MCF 10A (cell line): ENCODE results near the gene KRT86. TPM values are rescaled to one million over a fixed set of nuclear protein-coding genes. Genes with fewer than 3 reads are reported as not detected.

ENCODE experiments used
- BruUV-seq: library from RNA; stranded (reverse); fragments of 400-500 nt; replicated peaks from 2 replicates; lab custom pipeline; 2021; lab: Mats Ljungman, UMichigan
- CTCF ChIA-PET: fragments of 300-600 bp; sonication (Branson Sonifier 250); formaldehyde crosslinking; extraction: SDS; loops from one replicate; lab custom pipeline; 2021; ENCODE audit warnings: antibody characterized with exemption, inconsistent platforms; lab: Yijun Ruan, JAX
- POLR2A ChIA-PET: fragments of 300-600, 350-650 bp; sonication (Branson Sonifier 250); formaldehyde crosslinking; extraction: SDS; loops from one replicate; lab custom pipeline; 2020; ENCODE audit warnings: antibody characterized with exemption, inconsistent platforms; lab: Yijun Ruan, JAX
- DNase-seq: peaks from one replicate; pipeline ENCODE4 v3.0.0-alpha.2; 2018; ENCODE audit not compliant: unreplicated experiment
- H3K27ac Mint-ChIP-seq: one replicate; pipeline ENCODE4 v1.8.0; 2022; ENCODE audit warnings: mild to moderate bottlenecking, low read depth, mixed read lengths; ENCODE audit not compliant: unreplicated experiment
- H3K27me3 Mint-ChIP-seq: one replicate; pipeline ENCODE4 v1.8.0; 2022; ENCODE audit warnings: mixed read lengths; ENCODE audit not compliant: insufficient read depth, unreplicated experiment
- H3K36me3 Mint-ChIP-seq: one replicate; pipeline ENCODE4 v1.8.0; 2022; ENCODE audit warnings: mild to moderate bottlenecking, moderate library complexity, mixed read lengths; ENCODE audit not compliant: insufficient read depth, unreplicated experiment
- H3K4me1 Mint-ChIP-seq: one replicate; pipeline ENCODE4 v1.8.0; 2022; ENCODE audit warnings: mixed read lengths; ENCODE audit not compliant: insufficient read depth, unreplicated experiment
- H3K4me3 Mint-ChIP-seq: one replicate; pipeline ENCODE4 v1.8.0; 2022; ENCODE audit warnings: mild to moderate bottlenecking, moderate library complexity, mixed read lengths; ENCODE audit not compliant: unreplicated experiment
- H3K9me3 Mint-ChIP-seq: one replicate; pipeline ENCODE4 v1.8.0; 2022; ENCODE audit warnings: mixed read lengths; ENCODE audit not compliant: unreplicated experiment
- CTCF ChIP-seq: fragments of 200-600 bp; IDR thresholded peaks from one replicate; pipeline ENCODE4 v1.8.0; 2022; ENCODE audit warnings: antibody characterized with exemption, mild to moderate bottlenecking; ENCODE audit not compliant: unreplicated experiment
- intact Hi-C: fragments of 100-400 bp; cut with micrococcal nuclease; formaldehyde crosslinking; loops from 2 replicates; pipeline ENCODE4 v1.14.1; 2022
- total RNA-seq: library from RNA; stranded (reverse); gene quantifications from 2 replicates; pipeline ENCODE4 v1.2.3, GENCODE V29; 2022

KRT86 gene
- total RNA-seq, 1 experiment from 2014 or later = 37.8 TPM

- intact Hi-C loops = no loop called here
- no TSS peak for BruUV-seq
- ChIA-PET CTCF (interaction anchor here (1.2 to 7.2 kb wide), 2 partner anchors 12 to 17 kb away, joined by 3 to 52 read pairs; no protein-coding TSS in a partner anchor), POLR2A (interaction anchor here (1.6 kb wide), 2 partner anchors 16 to 17 kb away, joined by 4 read pairs; no protein-coding TSS in a partner anchor)
- Mint-ChIP-seq H3K4me3 (no peak overlapping the region), H3K36me3 (no peaks in the 10 kb centered on the region), H3K9me3 (no peaks in the 10 kb centered on the region), H3K4me1 (peaks cover 20% of the 10 kb centered on the region), H3K27ac (no peak overlapping the region), H3K27me3 (no peaks in the 10 kb centered on the region)
- DNase-seq = no peak
- TF ChIP-seq CTCF = no peak
These were observed 12.2 kb upstream of the KRT86 start for GRCh38 chr12:52262286-52262685.

DNA sequence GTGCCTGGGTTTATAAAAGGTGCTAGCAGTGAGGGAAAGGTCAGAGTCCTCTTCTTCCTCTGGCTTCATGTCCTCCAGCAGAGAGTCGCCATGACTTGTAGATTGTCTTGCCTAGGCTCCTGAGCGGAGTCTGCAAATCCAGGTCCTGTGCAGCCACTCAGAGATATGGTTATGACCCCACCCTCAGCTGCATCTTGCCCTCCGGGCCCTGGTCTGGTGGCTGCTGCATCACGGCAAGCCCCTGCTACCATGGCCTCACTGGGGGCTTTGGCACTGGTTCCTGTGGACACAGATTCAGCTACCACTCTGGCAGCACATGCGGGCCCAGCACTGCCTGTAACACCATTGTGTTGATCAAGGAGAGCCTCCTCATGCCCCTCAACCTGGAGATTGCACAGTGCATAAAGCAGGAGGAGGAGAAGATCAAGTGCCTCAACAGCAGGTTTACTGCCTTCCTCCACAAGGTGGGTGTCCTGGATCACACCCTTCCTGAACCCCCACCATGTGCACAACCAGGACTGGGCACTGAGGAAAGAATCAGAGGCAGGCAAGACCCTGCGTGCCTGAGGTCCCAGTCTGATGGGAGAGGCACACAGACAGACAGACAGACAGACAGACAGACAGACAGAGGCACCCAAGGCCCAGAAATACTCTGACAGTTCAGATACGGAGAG, 10.5 kb upstream of the KRT86 start:
- intact Hi-C loops = no loop called here
- CTCF ChIA-PET = interaction anchor here (0.5 to 7.2 kb wide), 4 partner anchors 15 to 141 kb away, joined by 3 to 52 read pairs (median 3); no protein-coding TSS in a partner anchor
- no peak overlapping the region for H3K4me3 Mint-ChIP-seq

GRCh38 chr12:52264435-52264825, 10.0 kb upstream of the KRT86 start:
- BruUV-seq = no TSS peak
- no peak for TF ChIP-seq CTCF
- peaks cover 20% of the 10 kb centered on the region for H3K4me1 Mint-ChIP-seq
- DNase-seq = no peak
- H3K27me3 Mint-ChIP-seq = no peaks in the 10 kb centered on the region
- ChIA-PET POLR2A (interaction anchor here (0.7 to 2.7 kb wide), 2 partner anchors 12 to 250 kb away, joined by 3 to 8 read pairs; no protein-coding TSS in a partner anchor), CTCF (interaction anchor here (0.5 to 7.2 kb wide), 3 partner anchors 14 to 142 kb away, joined by 3 to 52 read pairs (median 3); no protein-coding TSS in a partner anchor)
- H3K4me3 Mint-ChIP-seq = no peak overlapping the region
- intact Hi-C loops = no loop called here
- no peaks in the 10 kb centered on the region for H3K9me3 Mint-ChIP-seq
- no peaks in the 10 kb centered on the region for H3K36me3 Mint-ChIP-seq
- H3K27ac Mint-ChIP-seq = no peak overlapping the region

More for the DNA sequence above, 10.5 kb upstream of the KRT86 start:
- POLR2A ChIA-PET = interaction anchor here (1.0 to 2.7 kb wide), 4 partner anchors 11 to 18 kb away, joined by 3 to 8 read pairs (median 4); no protein-coding TSS in a partner anchor
- peaks cover 20% of the 10 kb centered on the region for H3K4me1 Mint-ChIP-seq
- no peak for DNase-seq
- H3K27ac Mint-ChIP-seq = no peak overlapping the region
- no peaks in the 10 kb centered on the region for H3K27me3 Mint-ChIP-seq
- no peak for TF ChIP-seq CTCF
- no peaks in the 10 kb centered on the region for H3K36me3 Mint-ChIP-seq
- H3K9me3 Mint-ChIP-seq = no peaks in the 10 kb centered on the region
- BruUV-seq = no TSS peak

GRCh38 chr12:52266514-52266913, 7.9 kb upstream of the KRT86 start:
- Mint-ChIP-seq H3K27me3 (no peaks in the 10 kb centered on the region), H3K4me3 (no peak overlapping the region), H3K36me3 (no peaks in the 10 kb centered on the region), H3K4me1 (peaks cover 8% of the 10 kb centered on the region), H3K9me3 (peaks cover 8% of the 10 kb centered on the region), H3K27ac (no peak overlapping the region)
- TF ChIP-seq CTCF = no peak
- no TSS peak for BruUV-seq
- ChIA-PET POLR2A (interaction anchor here (1.1 to 1.4 kb wide), 3 partner anchors 10 to 22 kb away, joined by 3 read pairs; no protein-coding TSS in a partner anchor), CTCF (interaction anchor here (0.9 to 7.2 kb wide), 4 partner anchors 12 to 106 kb away, joined by 3 to 52 read pairs (median 4); no protein-coding TSS in a partner anchor)
- intact Hi-C loops = no loop called here
- DNase-seq = no peak
